H54 (cell line): ENCODE measurements around the gene PSMD9.
"Not testable (repeated sequence)": the region's sequence is repeated elsewhere in the genome, so short reads cannot be mapped to it uniquely, and the experiment has no call there.

Experiments used
- DNase-seq: peaks from one replicate; pipeline ENCODE4 v3.0.0; 2011; ENCODE audit warnings: low spot score, mixed read lengths; ENCODE audit not compliant: insufficient read length
- FAIRE-seq: peaks from 3 replicates; lab custom pipeline; 2011; peaks lifted over from hg19 to GRCh38; lab: Jason Lieb, UNC
- POLR2A ChIP-seq: IDR thresholded peaks from 2 replicates; pipeline ENCODE4 v1.6.1; 2011; ENCODE audit warnings: low read depth, mild to moderate bottlenecking, low read length

Gene PSMD9, protein sequence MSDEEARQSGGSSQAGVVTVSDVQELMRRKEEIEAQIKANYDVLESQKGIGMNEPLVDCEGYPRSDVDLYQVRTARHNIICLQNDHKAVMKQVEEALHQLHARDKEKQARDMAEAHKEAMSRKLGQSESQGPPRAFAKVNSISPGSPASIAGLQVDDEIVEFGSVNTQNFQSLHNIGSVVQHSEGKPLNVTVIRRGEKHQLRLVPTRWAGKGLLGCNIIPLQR

DNA sequence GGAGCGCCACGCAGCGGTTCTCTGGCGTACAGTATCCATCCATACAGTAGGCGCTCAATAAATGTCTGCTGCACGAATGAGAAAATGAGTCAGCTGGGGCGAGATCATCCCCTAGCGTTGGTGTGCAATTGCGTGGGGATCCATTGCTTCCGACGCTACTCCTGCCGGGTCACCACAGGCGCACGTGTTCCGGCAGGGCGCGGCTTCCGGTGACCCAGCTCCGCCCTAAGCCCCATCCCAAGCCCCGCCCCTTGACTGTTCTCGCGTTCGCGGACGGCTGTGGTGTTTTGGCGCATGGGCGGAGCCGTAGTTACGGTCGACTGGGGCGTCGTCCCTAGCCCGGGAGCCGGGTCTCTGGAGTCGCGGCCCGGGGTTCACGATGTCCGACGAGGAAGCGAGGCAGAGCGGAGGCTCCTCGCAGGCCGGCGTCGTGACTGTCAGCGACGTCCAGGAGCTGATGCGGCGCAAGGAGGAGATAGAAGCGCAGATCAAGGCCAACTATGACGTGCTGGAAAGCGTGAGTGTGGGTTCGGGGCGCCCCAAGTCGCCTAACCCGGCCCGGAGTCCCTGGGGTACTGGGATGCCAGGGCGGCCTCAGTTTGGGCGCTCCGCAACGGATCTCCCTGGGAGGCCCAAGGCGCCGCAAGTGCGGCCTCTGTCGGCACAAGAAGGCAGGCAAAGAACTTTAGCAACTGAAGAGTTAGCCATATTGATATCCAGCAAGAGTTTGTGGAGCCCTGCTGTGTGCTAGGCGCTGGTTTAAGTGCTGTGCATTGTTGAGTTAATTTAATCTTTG, at the start of gene PSMD9:
TSS of gene PSMD9 (plus strand) at position 313 of the 796 bp plus-strand sequence. CDS start at position 380, 67 bp downstream.
- FAIRE-seq: peak; percentile 93
- DNase-seq: peak; percentile 89
- peak; percentile 93 for TF ChIP-seq POLR2A

DNA sequence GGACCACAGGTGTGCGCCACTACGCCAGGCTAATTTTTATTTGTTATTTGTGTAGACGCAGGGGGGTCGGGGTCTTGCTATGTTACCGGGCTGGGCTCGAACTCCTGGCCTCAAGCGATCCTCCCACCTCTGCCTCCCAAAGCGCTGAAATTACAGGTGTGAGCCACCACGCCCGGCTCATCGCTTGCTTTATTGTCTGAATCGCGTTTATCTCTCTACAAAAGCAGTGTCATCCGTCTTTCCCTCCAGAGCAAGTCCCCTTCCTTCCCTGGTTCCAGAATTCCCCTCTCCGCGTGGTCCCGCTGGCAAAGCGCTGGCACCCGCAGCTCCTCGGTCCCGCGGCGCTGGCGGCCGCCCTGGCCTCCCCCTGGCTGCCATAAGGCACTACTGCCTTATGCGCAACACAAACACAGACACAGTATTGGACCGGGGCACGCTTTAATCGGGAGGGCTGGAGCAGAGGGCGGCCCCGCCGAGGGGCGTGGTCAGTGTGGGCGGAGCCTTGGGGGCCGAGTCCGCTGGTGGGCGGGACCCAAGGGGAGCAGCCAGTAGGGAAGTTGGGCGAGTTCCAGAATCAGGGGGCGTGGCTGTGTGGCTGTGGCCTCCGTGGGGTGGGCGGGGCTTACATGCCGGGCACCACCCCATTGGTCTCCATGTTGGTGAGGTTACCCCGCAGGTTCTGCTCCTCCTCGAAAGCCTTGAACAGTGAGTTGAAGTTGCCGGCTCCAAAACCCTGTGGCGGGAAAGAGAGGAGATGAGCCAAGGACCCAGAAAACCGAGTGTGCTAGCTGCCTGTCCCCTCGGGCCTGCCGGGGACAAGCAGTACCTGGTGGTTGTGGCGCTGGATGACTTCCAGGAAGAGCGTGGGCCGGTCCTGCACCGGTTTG, 49.2 kb upstream of the PSMD9 start:
- DNase-seq (peak; percentile 95), FAIRE-seq (peak; percentile 93)
- TF ChIP-seq POLR2A: peak; percentile 41

DNA sequence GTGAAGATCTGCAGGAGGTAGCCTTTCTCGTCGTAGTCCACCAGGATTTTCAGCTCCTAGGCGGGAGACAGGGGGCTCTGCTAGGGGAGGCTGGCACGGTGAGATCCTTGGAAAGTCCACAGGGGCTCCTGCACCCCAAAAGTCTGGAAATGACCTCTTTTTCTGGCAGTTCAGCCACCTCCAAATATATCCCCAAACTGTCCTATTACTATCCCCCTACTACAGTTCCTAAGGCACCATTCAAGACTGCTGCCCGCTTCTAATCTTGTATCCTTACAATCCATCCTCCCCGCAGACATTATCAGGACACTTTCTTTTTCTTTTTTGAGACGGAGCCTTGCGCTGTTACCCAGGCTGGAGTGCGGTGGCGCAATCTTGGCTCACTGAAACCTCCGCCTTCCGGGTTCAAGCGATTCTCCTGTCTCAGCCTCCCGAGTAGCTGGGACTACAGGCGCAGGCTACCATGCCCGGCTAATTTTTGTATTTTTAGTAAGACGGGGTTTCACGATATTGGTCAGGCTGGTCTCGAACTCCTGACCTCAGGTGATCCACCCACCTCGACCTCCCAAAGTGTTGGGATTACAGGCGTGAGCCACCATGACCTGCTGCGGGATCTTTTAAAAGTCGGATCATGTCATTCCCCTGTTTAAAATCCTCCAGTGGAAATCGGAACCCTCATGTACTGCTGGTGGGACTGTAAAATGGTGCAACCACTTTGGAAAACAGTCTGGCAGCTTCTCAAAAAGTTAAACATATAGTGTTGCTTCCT, 48.4 kb upstream of the PSMD9 start:
- no peak for TF ChIP-seq POLR2A
- DNase-seq (no peak), FAIRE-seq (no peak)

DNA sequence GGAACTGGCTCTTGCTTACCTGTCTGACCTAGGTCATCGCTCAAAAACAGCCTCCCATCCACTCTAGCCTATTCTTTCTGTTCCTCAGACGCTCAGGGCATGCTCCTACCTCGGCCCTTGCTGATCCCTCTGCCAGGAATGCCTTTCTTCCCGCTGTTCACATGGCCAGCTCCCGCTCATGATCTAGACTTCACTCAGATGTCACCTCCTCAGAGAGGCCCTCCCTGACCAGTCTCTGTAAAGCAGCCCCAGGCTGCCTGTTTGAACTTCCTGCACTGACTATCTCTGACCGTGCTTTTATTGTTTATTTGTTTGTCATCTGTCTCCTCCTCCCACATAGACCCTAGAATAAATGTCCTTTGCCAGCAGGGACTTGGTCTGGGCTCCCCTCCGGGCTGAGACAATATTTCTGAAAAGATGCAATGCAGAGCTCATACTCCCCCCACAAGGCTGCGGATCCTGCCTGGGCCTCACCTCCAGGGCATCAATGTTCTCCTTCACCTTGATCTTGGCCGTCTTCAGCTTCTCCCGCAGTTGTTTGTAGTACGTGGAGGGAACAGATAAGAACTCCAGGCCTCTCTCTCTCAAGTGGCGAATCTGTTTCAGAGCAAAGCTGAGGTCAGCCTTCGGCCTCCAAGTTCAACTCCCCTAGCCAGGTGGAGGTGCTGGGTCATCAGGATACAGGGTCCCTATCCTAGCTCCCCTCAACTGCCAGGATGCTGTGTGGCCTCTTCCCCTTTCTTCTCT, 45.2 kb upstream of the PSMD9 start:
- TF ChIP-seq POLR2A: no peak
- FAIRE-seq (no peak), DNase-seq (no peak)

DNA sequence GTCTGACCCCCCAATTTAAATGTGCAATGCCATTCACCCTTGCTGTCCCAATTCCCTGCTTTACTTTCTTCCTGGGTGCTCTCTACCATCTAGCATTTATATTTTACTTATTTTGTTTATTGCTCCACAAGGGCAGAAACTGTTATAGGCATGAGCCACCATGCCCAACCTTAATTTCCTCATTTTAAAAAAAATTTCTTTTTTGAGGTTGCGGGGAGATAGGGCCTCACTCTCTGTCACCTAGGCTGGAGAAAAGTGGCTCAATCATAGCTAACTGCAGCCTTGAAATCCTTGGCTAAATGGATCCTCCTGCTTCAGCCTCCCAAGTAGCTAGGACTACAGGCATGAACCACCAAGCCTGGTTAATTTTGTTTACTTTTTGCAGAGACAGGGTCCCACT, 42.9 kb upstream of the PSMD9 start:
- no peak for TF ChIP-seq POLR2A
- FAIRE-seq (no peak), DNase-seq (no peak)

DNA sequence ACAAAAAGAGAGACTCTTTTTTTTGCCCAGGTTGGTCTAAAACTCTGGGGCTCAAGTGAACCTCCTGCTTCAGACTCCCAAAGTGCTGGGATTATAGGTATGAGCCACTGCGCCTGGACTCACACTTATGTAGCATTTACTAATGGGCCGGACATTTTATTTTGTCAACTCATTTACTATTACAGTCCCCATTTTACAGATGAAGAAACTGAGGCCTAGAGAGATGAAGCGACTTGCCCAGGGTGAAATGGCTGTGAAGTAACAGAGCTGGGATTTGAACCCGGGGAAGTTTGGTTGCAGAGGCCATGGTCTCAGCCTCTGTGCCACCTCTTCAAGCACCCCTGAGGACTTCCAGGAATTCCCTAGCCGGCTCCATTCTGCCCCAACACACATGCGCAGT, 39.4 kb upstream of the PSMD9 start:
- DNase-seq (no peak), FAIRE-seq (no peak)
- no peak for TF ChIP-seq POLR2A

DNA sequence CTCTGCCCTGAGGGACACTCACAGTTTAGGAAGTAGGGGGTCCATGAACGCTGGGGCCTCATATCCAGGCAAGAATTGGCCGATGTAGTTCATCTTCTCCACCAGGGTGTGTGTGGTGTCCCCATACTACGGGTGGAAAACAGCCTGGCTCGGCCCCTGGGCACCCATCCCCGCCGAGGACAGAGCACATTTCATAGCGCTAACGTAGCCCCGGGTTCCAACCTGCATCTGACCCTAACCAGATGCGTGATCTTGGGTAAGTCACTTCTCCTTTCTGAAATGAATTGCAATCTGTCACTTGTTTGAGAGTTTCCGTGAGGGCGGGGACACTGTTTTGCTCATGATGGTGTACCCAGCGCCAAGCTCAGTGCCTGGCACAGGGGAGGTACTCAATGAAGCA, 38.9 kb upstream of the PSMD9 start:
- TF ChIP-seq POLR2A: no peak
- DNase-seq: no peak

DNA sequence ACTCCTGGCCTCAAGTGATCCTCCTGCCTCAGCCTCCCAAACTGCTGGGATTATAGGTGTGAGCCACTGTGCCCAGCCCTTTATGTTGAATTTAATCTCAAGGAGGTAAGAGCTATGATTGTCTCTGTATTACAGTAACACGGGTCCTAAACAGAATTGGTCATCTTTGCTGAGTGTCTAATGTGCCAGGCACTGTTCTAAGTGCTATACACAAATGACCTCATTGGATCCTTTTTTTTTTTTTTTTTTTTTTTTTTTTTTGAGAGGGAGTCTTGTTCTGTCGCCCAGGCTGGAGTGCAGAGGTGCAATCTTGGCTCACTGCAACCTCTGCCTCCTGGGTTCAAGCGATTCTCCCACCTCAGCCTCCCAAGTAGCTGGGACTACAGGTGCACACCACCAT, 36.2 kb upstream of the PSMD9 start:
- DNase-seq, FAIRE-seq: not testable (repeated sequence)

More for the DNA sequence above, 38.9 kb upstream of the PSMD9 start:
- no peak for FAIRE-seq

DNA sequence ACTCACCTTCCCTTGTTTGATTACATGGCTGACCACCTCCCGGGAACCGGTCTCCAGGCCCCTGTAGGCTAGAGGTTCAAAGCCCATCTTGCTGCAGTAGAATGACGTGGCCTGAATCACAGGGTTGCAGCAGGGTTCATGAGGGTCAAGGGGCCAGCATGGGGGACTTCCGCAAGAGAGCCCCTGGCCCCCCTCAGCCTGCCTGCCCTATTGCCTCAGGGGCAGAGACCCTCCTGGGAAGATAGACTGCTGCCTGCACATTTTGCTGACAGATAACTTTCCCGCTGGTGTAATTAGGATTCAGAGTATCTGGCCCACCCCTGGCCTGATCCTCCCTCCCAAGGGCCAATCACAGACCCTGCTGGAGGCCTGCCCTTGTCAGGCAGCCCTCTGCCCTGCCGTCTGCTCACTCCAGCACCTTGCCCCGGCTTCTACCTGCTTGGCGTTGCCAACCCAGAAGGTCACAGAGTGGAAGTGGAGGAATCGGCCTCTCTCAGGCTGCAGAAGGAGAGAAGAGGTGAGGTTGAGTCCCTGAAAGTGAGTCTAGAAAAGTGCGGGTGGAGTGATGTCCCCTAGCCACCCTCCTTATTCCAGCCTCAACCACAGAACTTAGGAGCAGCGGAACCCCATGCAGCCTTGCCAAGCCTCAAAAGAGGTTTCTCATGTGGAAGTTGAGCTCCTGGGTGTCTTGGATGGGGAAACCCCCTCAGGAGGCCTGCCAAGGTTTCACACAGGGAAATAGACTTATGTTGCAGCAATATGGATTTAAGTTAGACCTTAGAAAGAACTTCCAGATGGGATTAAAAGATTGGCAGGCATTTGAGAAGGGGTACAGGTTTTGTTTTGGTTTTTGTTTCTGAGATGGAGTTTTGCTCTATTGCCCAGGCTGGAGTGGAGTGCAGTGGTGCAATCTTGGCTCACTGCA, 31.0 kb upstream of the PSMD9 start:
- FAIRE-seq: no peak
- no peak for TF ChIP-seq POLR2A
- DNase-seq: no peak

DNA sequence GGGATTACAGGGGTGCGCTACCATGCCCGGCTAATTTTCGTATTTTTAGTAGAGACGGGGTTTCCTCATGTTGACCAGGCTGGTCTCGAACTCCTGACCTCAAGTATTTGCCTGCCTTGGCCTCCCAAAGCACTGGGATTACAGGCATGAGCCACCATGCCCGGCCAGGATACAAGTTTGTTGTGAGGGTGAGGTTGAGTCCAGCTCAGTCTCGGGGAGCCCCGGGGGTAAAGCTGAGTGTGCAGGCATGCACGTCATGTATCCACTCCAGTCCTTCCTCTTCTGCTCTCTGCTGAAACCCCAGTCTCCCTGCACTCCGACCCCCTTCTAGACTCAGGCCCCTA, 30.3 kb upstream of the PSMD9 start:
- no peak for FAIRE-seq
- no peak for DNase-seq
- TF ChIP-seq POLR2A: no peak

DNA sequence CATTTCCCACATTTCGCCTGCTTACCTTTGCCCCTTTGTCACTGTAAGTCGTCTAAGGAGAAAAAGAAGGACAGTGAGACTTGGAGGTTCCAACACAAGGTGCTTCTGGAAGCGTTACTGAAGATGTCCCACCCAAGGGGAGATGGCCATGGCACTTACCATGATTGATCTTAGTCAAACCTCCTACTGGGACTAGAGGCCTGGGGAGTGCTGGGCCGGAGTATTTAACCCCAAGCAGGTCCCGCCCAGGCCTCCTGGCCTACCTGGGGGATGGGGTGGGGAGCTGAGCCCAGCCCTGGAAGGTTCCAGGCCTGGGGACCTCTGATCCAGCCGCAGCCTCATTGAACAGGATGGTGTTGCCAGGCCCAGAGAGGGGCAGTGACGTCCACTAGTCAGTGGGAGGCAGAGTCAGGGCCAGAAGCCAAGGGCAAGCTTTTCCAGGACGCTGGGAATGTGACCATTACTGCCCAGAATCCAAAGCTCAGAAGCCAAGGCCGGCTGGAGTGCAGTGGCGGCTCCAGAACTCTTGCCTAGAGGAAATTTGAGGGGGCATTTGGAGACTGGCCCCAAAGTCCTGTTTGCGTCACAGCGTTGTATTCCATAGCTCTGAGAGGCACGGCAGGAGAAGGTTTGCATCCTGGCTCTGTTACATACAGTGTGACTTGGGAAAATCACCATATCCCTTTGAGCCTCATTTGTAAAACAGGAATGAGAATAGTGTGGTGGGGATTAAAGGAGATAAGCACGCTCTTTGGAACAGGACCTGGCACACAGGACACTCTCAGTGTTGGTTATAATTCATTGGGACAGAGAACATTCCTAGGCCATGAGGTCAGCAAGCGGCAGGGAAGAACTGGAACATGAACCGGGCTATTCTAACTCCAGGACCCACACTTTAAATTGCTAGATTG, 29.7 kb upstream of the PSMD9 start, which contains the start of gene HPD:
TSS of gene HPD (minus strand) at position 198 of the 911 bp plus-strand sequence. CDS start at position 162, 36 bp downstream.
- DNase-seq (peak; percentile 74), FAIRE-seq (peak; percentile 87)
- no peak for TF ChIP-seq POLR2A
